IPS-18c (cell line): ENCODE data around the gene LYRM9.
"Not testable (repeated sequence)": the region's sequence is repeated elsewhere in the genome, so short reads cannot be mapped to it uniquely, and the experiment has no call there.

ENCODE experiments used
- H3K4me3 ChIP-seq: 2 replicates; pipeline ENCODE4 v1.7.0; 2013; ENCODE audit warnings: low read depth, mild to moderate bottlenecking, low read length, moderate library complexity; ENCODE audit not compliant: insufficient read depth
- H3K9me3 ChIP-seq: one replicate; pipeline ENCODE4 v1.6.1; 2013; ENCODE audit warnings: mild to moderate bottlenecking, low read length, moderate library complexity; ENCODE audit not compliant: control insufficient read depth, insufficient read depth

The LYRM9 gene

DNA sequence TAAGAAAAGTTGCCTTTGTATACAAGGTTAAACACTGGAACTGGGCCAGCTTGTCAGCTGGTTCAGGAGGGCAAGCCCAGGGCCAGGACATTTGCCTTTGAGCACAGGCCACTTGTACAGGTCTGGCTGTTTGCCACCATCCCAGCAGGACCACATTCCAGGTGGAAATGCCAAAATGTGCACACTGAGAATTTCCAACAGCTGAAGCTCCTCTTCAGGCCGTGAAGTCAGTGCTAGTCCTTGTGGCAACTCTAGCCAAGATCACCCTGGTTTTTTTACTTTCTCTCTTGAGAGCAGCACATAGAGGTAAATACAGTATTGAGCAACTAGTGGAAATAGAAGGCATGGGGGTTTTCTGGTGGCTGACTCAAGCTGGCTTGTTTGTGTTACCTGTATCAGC is 63.3 kb downstream of the LYRM9 start:
- not testable (repeated sequence) for H3K9me3 ChIP-seq, H3K4me3 ChIP-seq

DNA sequence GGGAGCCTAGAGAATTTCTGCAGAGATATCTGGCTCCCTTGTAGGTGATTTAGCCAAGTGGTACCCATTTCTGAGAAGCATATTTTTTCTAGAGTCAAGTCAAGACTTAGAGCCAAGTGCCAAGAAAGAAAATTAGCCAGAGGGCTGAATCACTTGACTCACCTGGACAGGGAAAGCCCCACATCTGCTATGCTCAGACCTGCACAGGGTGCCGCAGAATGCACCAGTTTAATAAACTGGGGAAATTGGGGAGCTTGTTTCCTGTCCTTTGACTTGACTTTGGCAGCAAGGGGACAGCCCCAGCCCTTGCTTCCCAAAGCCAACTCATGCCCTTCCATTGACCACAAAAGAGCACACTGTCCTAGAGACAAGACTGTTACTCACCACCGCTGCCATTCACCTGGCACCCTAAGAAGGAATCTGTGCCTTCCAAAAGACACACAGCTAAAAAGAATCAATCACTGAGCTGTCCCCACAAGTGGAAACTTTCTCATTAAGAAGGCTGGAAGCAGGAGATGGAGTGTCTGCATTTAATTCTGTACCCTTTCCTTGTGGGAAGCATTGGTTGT is 63.9 kb downstream of the LYRM9 start:
- H3K9me3 ChIP-seq, H3K4me3 ChIP-seq: not testable (repeated sequence)
